Hematopoietic multipotent progenitor cell treated with erythropoietin and hydrocortisone succinate and interleukin-3 and kit ligand, for 8 days (in vitro differentiated cells): ENCODE results near the gene BBS1.
"Not testable (repeated sequence)": the region's sequence is repeated elsewhere in the genome, so short reads cannot be mapped to it uniquely, and the experiment has no call there.

Source experiments
- DNase-seq: peaks from one replicate; pipeline ENCODE4 v3.0.0-alpha.2; 2015

Gene BBS1

GRCh38 chr11:66529069-66529468 is 18.6 kb downstream of the BBS1 start:
- no peak for DNase-seq

GRCh38 chr11:66529655-66530054 is 19.2 kb downstream of the BBS1 start:
- DNase-seq, result no peak

DNA sequence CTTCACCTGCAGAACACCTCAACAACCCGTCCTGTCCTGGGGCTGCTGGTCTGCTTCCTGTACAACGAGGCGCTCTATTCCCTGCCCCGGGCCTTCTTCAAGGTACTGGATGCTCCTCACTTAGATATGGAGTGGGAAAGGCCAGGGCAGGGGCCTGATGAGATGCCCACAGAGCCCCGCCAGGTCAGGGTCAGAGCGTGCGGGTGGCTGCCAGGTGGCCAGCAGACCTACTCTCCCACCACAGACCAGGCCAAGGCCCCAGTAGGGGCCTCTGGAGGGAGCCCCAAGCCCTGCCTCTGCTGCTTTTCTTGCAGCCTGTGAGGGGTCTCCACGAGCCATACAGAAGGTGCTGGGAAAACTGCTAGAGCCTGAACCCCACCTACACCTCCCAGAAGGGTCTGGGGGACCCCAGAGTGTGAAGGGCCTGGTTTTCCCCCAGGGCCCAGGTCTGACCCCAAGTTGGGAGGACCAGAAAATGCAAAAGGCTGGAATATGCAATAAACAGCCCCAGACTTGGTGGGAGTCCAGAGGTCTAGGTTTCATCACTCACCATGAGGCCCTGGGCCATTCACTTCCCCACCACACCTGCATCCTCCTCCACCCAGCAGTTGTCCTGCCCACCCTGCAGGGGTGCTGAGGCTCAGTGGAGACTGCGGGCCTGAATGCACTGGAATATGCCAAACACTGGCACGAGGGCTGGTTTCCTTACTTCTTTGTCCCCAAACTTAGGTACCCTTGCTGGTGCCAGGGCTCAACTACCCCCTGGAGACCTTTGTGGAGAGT is 20.7 kb downstream of the BBS1 start:
- DNase-seq, result no peak

- DNase-seq, result no peak
These were observed 21.4 kb downstream of the BBS1 start for GRCh38 chr11:66531841-66532240.

GRCh38 chr11:66532784-66533183 is 22.3 kb downstream of the BBS1 start:
- no peak for DNase-seq

DNA sequence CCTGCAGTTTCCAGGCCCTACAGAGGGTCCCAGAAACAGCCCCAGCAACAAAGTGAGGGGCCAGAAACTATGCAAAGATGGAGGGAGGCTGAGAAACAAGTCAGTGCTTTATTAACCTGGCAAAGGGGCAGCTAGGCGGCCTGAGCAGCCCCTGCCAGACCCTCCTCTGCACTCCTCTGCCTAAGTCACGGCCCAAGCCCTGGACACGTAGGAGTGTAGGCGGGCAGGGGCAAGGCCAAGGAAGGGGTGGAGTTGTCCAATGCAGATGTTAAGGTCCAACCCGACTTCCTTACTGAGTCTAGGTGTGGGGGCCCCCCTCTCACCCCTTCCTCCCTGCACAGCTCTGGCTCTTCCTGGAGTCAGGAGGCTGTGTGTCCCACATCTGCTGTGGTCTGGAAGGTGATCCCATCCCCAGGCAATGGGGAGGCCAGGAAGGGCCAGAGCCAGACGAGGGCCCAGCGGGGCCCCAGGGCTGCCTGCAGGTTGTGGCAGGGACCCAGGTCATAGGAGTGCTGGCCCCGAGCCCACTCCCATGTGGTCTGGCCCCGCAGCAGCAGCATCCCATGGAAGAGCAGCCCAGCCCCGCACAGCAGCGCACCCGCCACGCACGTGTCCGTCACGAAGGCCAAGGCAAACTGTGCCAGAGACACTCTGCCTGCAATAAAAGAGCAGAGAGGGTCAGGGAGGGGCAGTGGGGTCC is 28.9 kb downstream of the BBS1 start:
- DNase-seq, result no peak

- no peak for DNase-seq
These were observed 29.4 kb downstream of the BBS1 start for GRCh38 chr11:66539870-66540213.

GRCh38 chr11:66540598-66540997 is 30.2 kb downstream of the BBS1 start:
- not testable (repeated sequence) for DNase-seq

DNA sequence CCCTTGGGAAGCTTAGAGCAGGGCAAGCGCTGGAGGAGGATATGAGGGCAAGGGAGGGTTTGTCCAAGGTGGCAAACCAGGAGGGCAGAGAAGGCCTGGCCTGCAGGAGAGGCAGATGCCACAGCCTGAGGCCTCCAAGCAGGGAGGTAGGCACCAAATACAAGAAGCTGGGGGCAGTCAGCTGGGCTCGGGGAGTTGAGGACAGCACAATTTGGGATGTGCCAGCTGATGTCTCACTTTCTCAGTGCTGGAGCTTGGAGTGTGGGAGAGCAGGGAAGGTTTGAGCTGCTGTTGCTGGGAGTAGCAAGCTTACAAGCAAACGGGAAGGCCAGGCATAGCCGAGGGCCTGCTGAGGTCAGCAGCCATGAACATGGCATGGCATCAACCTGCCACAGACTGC is 31.5 kb downstream of the BBS1 start:
- DNase-seq, result no peak

DNA sequence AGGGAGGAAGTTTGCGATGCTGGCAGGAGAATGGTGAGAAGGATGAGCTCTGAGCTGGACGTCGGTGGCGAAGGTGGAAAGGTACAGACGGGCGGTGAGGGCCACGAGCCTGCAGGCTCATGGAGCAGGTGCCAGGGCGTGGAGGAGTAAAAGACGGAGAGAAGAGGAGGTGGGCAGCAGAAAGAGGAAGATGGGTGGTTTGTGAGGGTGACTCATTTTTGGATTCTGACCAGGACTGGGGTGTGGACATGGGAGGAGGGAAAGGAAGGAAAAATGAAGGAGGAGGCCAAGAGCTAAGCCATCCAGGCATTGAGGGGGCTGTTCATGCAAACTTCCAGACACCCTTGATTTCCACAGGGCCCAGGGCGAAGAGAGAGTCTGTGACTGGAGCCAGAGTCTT is 31.9 kb downstream of the BBS1 start:
- no peak for DNase-seq

- DNase-seq, result peak; percentile 69
These were observed 33.0 kb downstream of the BBS1 start for GRCh38 chr11:66543263-66544107.

GRCh38 chr11:66544952-66545351 is 34.5 kb downstream of the BBS1 start:
- not testable (repeated sequence) for DNase-seq

DNA sequence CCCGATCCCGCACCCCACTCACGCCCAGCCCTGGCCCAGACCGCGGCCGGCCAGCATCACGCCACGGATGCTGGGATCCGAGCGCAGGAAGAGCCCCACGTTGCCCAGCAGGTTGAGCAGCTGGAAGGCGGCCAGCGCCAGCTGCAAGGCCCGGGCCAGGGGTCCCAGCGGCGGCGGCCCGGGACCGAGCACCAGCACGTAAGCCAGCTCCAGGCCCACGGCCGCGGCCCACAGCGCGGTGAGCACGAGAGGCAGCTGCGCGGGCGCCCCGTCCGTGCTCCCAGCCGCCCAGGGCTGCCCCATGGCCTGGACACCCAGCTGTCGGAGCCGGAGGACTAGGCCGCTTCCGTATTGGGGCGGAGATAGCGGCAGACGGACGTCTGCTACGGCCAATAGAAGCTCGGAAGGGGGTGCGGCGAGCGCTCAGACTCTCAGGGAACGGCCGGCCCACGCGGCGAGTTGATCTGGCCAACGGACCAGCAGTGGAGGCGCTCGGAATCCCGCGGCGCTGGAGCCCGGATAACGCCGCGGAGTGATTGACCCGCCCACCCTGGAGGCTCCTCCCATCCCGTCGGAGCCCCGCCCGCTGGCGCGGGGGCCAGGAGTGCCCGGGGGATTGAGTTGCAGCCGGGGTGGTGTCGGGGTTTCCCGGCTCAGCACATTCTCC is 35.4 kb downstream of the BBS1 start, which contains the start of gene ZDHHC24:
TSS of gene ZDHHC24 (minus strand) at position 348 of the 667 bp plus-strand sequence. CDS start at position 303, 45 bp downstream.
- peak; percentile 97 for DNase-seq

GRCh38 chr11:66546368-66546965 is 36.0 kb downstream of the BBS1 start, which contains the start of gene ACTN3:
TSS of gene ACTN3 (plus strand) at chr11:66546903. CDS start at chr11:66546938, 35 bp downstream.
- no peak for DNase-seq

- DNase-seq, result no peak
These were observed 36.7 kb downstream of the BBS1 start for GRCh38 chr11:66546966-66547661.

DNA sequence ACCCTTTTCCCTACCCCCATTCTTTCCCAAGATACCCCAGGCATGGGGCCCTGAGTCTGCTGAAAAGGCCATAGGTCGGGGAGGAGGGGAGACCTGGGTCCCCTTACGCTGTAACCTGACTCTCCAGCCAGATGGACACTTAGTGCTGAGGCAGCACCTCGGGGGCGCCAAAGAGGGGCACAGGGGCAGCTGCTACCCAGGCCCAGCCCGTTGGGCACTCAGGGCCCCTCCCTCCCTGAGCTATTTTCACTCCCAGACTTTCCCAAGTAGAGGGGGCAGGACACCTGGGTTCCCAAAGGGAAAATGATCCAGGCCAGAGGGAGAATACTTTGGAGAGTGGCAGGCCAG is 37.2 kb downstream of the BBS1 start:
- no peak for DNase-seq

DNA sequence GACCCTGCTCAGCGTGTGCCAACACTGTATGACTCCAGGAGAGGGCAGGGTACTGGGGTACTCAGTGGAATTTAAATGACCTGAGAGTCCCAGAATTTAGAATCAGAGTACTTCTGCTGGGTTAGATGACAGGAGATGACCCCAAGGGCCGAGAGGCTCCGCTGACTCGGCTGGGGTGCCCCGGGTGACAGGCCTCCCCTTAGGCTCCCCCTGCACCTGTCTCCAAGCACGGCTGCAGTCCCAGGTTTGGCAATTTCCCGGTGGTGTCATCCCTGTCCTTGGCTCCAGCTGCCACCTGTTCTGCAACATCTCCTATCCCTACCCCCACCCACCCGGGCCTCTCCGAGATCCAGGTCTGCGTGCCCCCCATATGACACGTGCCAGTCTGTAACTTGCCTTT is 37.6 kb downstream of the BBS1 start:
- no peak for DNase-seq

- no peak for DNase-seq
These were observed 38.6 kb downstream of the BBS1 start for GRCh38 chr11:66548774-66549630.

DNA sequence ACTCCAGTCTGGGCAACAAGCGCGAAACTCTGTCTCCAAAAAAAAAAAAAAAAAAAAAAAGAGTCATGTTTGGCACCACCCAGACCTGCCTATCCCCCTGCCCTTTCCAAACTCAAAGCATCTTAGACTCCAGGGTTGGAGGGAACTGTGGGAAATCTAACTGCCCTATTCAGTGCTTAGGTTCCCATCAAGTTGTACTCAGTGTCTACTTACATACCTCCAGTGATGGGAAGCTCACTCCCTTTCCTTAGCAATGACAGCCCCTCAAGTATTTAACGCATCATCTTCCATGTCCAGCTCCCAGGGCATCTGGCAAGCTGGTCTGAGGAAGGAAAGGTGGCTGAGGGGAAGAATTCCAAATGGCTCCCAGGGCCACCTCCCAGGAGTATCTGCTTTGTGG is 39.3 kb downstream of the BBS1 start:
- no peak for DNase-seq

GRCh38 chr11:66550887-66551286 is 40.5 kb downstream of the BBS1 start:
- no peak for DNase-seq

GRCh38 chr11:66554602-66555001 is 44.2 kb downstream of the BBS1 start:
- DNase-seq, result no peak
